GM23338 (cell line): ENCODE measurements around the gene MED19. TPM values are rescaled to one million over a fixed set of nuclear protein-coding genes. Genes with fewer than 3 reads are reported as not detected.
A peak's percentile ranks its signal among the peaks of the same experiment; 100 is the strongest.

Experiments used
- ATAC-seq: fragments of 200-7000 bp; cut with Tn5 transposase; 3 replicates; pipeline ENCODE4 v1.9.1; 2020
- DNase-seq: peaks from one replicate; pipeline ENCODE4 v3.0.0-alpha.2; 2015; ENCODE audit warnings: low spot score
- H2AFZ ChIP-seq: fragments of 200-600 bp; sonication (generic); 2 replicates; pipeline ENCODE4 v1.8.0; 2016; ENCODE audit warnings: antibody characterized with exemption, mild to moderate bottlenecking, moderate library complexity
- H3F3A ChIP-seq: fragments of 200-600 bp; sonication (generic); replicated peaks from 2 replicates; pipeline ENCODE4 v1.8.0; 2017; ENCODE audit warnings: antibody characterized with exemption, mixed run types, low read depth
- H3K27ac ChIP-seq: fragments of 200-600 bp; sonication (generic); 2 replicates; pipeline ENCODE4 v1.6.1; 2016; ENCODE audit warnings: low read depth
- H3K27me3 ChIP-seq: fragments of 200-600 bp; sonication (generic); 2 replicates; pipeline ENCODE4 v1.8.0; 2016; ENCODE audit warnings: mild to moderate bottlenecking, mixed run types, moderate library complexity; ENCODE audit not compliant: insufficient read depth
- H3K36me3 ChIP-seq: fragments of 200-600 bp; sonication (generic); 2 replicates; pipeline ENCODE4 v1.8.0; 2016; ENCODE audit warnings: mild to moderate bottlenecking; ENCODE audit not compliant: insufficient read depth
- H3K4me1 ChIP-seq: fragments of 200-600 bp; sonication (generic); 2 replicates; pipeline ENCODE4 v1.8.0; 2016; ENCODE audit warnings: mild to moderate bottlenecking, moderate library complexity; ENCODE audit not compliant: insufficient read depth
- H3K4me2 ChIP-seq: fragments of 200-600 bp; sonication (generic); 2 replicates; pipeline ENCODE4 v1.7.1; 2017; ENCODE audit warnings: mixed run types
- H3K4me3 ChIP-seq: fragments of 200-600 bp; sonication (generic); 2 replicates; pipeline ENCODE4 v1.6.1; 2016; ENCODE audit warnings: mixed run types
- H3K79me2 ChIP-seq: fragments of 200-600 bp; sonication (generic); replicated peaks from 2 replicates; pipeline ENCODE4 v1.8.0; 2017; ENCODE audit warnings: mild to moderate bottlenecking; ENCODE audit not compliant: insufficient read depth
- H3K9me2 ChIP-seq: fragments of 200-600 bp; sonication (generic); 2 replicates; pipeline ENCODE4 v1.8.0; 2017; ENCODE audit not compliant: insufficient read depth
- H4K20me1 ChIP-seq: fragments of 200-600 bp; sonication (generic); replicated peaks from 2 replicates; pipeline ENCODE4 v1.8.0; 2017; ENCODE audit warnings: mild to moderate bottlenecking; ENCODE audit not compliant: insufficient read depth
- H3K27ac Mint-ChIP-seq: 2 replicates; pipeline ENCODE4 v1.8.0; 2020; ENCODE audit warnings: inconsistent platforms, mild to moderate bottlenecking, moderate library complexity, mixed read lengths
- H3K27me3 Mint-ChIP-seq: 3 replicates; pipeline ENCODE4 v1.8.0; 2022; ENCODE audit warnings: low read depth, mild to moderate bottlenecking, moderate library complexity, mixed read lengths, inconsistent platforms; ENCODE audit not compliant: insufficient read depth, poor library complexity
- H3K36me3 Mint-ChIP-seq: 3 replicates; pipeline ENCODE4 v1.8.0; 2021; ENCODE audit warnings: low read depth, mild to moderate bottlenecking, inconsistent platforms, moderate library complexity, mixed read lengths
- H3K4me1 Mint-ChIP-seq: 3 replicates; pipeline ENCODE4 v1.8.0; 2020; ENCODE audit warnings: mild to moderate bottlenecking, inconsistent platforms, mixed read lengths
- H3K4me3 Mint-ChIP-seq: 3 replicates; pipeline ENCODE4 v1.8.0; 2021; ENCODE audit warnings: moderate library complexity, mild to moderate bottlenecking, inconsistent platforms, mixed read lengths
- H3K9me3 Mint-ChIP-seq: 3 replicates; pipeline ENCODE4 v1.8.0; 2020; ENCODE audit warnings: moderate library complexity, mild to moderate bottlenecking, inconsistent platforms, mixed read lengths
- EZH2phosphoT487 ChIP-seq: fragments of 200-600 bp; sonication (generic); IDR thresholded peaks from one replicate; pipeline ENCODE4 v1.8.1; 2018; ENCODE audit warnings: antibody characterized with exemption; ENCODE audit not compliant: unreplicated experiment
- REST ChIP-seq: IDR thresholded peaks from one replicate; pipeline ENCODE4 v1.6.1; 2018; ENCODE audit warnings: antibody characterized with exemption; ENCODE audit not compliant: unreplicated experiment
- STAT1 ChIP-seq: IDR thresholded peaks from one replicate; pipeline ENCODE4 v1.6.1; 2016; ENCODE audit warnings: antibody characterized with exemption; ENCODE audit not compliant: unreplicated experiment
- ZNF462 ChIP-seq: fragments of 250-450 bp; sonication (Bioruptor Pico); IDR thresholded peaks from 2 replicates; pipeline ENCODE4 v1.5.0; 2020; ENCODE audit warnings: mild to moderate bottlenecking, moderate library complexity
- polyA plus RNA-seq: library from polyadenylated mRNA; unstranded; fragments of >200 nt; fragmentation: Nextera tagmentation; extraction: Ambion mirVana; gene quantifications from 2 replicates; pipeline ENCODE4 v1.2.1, GENCODE V29; 2016
- total RNA-seq: library from RNA; depleted of rRNA; stranded (reverse); fragments of >200 nt; shearing (Covaris generic); gene quantifications from 2 replicates; pipeline ENCODE4 v1.2.3, GENCODE V29; 2014

MED19 gene
- total and polyA plus RNA-seq, 2 experiments from 2014 or later = 17.7 to 64.9 TPM

GRCh38 chr11:57679396-57679795, 32.6 kb downstream of the MED19 start (continued):
- TF ChIP-seq REST = no peak
- no peak for TF ChIP-seq ZNF462 (CRISPR knock-in tag)
- TF ChIP-seq STAT1 = no peak

GRCh38 chr11:57675176-57675941, 36.7 kb downstream of the MED19 start:
- peaks cover 47% of the 10 kb centered on the region for H3K36me3 Mint-ChIP-seq
- H3K9me3 Mint-ChIP-seq = no peaks in the 10 kb centered on the region
- Histone ChIP-seq H4K20me1 (peaks cover 10% of the 10 kb centered on the region), H3K4me1 (peaks cover 20% of the 10 kb centered on the region), H3K4me2 (0 out of 2 replicates have a peak overlapping the region, but pooled peaks have one; percentile 54), H2AFZ (no peak overlapping the region), H3K9me2 (no peaks in the 10 kb centered on the region), H3K36me3 (peaks cover 27% of the 10 kb centered on the region), H3K4me3 (no peak overlapping the region), H3F3A (no peaks in the 10 kb centered on the region; the same call in 1 of the 2 replicates), H3K27ac (peak overlapping the region; percentile 75), H3K27me3 (no peaks in the 10 kb centered on the region), H3K79me2 (peaks cover 95% of the 10 kb centered on the region)
- no peaks in the 10 kb centered on the region for H3K27me3 Mint-ChIP-seq
- H3K4me1 Mint-ChIP-seq = peaks cover 38% of the 10 kb centered on the region
- ATAC-seq (no peak; the same call in 2 of the 3 replicates), DNase-seq (no peak)
- peak overlapping the region; percentile 70 for H3K27ac Mint-ChIP-seq
- no peak overlapping the region for H3K4me3 Mint-ChIP-seq
- TF ChIP-seq EZH2phosphoT487 (no peak), ZNF462 (CRISPR knock-in tag) (no peak)
